IPS-NIHi11 (cell line): ENCODE data around the gene GALC.

Source experiments
- DNase-seq: peaks from one replicate; pipeline ENCODE4 v3.0.0; 2012; ENCODE audit warnings: mixed read lengths, low spot score

GALC gene

GRCh38 chr14:88005978-88006851, 13.2 kb upstream of the GALC start:
- DNase-seq: no peak

GRCh38 chr14:88005050-88005481, 12.1 kb upstream of the GALC start, which contains the start of gene GPR65:
Gene GPR65, plus strand, starts transcription at chr14:88005135. Its CDS starts 5,713 bp downstream, at chr14:88010848.
- no peak for DNase-seq

GRCh38 chr14:88004506-88005036, 11.6 kb upstream of the GALC start:
- no peak for DNase-seq

- DNase-seq: no peak
Observed at GRCh38 chr14:88003425-88003824, 10.4 kb upstream of the GALC start.

- DNase-seq: no peak
Observed at GRCh38 chr14:88002421-88003075, 9.6 kb upstream of the GALC start.

GRCh38 chr14:87999277-87999676, 6.3 kb upstream of the GALC start:
- no peak for DNase-seq

GRCh38 chr14:87998482-87998881, 5.5 kb upstream of the GALC start:
- no peak for DNase-seq

GRCh38 chr14:87996291-87996592, 3.3 kb upstream of the GALC start:
- no peak for DNase-seq

- DNase-seq: no peak
Observed at GRCh38 chr14:87995500-87996290, 2.7 kb upstream of the GALC start.

GRCh38 chr14:87994974-87995373, 2.0 kb upstream of the GALC start:
- no peak for DNase-seq

- peak; percentile 52 for DNase-seq
Observed at GRCh38 chr14:87992346-87992717, 650 bp downstream of the GALC start.

GRCh38 chr14:87990682-87991081, 2.3 kb downstream of the GALC start:
- no peak for DNase-seq

- DNase-seq: no peak
Observed at GRCh38 chr14:87989956-87990299, 3.1 kb downstream of the GALC start.

GRCh38 chr14:87989221-87989955, 3.6 kb downstream of the GALC start:
- no peak for DNase-seq

GRCh38 chr14:87979689-87980088, 13.3 kb downstream of the GALC start:
- DNase-seq: no peak

GRCh38 chr14:87975636-87976035, 17.3 kb downstream of the GALC start:
- DNase-seq: no peak

- no peak for DNase-seq
Observed at GRCh38 chr14:87971010-87971409, 22.0 kb downstream of the GALC start.

GRCh38 chr14:87967496-87967895, 25.5 kb downstream of the GALC start:
- DNase-seq: no peak

GRCh38 chr14:87966816-87967215, 26.2 kb downstream of the GALC start:
- DNase-seq: no peak

GRCh38 chr14:87961246-87961645, 31.7 kb downstream of the GALC start:
- DNase-seq: no peak

GRCh38 chr14:87960013-87960787, 32.8 kb downstream of the GALC start:
- no peak for DNase-seq
